ENCODE data around the gene GTPBP4. TPM values are rescaled to one million over a fixed set of nuclear protein-coding genes. Genes with fewer than 3 reads are reported as not detected.

The GTPBP4 gene
- total and polyA plus RNA-seq, 9 donors, result 17.9 to 44.7 (median 30.5) TPM

- Histone ChIP-seq H3K36me3 (no peaks in the 10 kb centered on the region), H3K4me3 (no peak overlapping the region), H3K27ac (no peak overlapping the region), H3K9me3 (no peaks in the 10 kb centered on the region), H3K4me1 (ENCODE audit: insufficient read depth) (peaks cover 11% of the 10 kb centered on the region), H3K27me3 (no peaks in the 10 kb centered on the region)
- intact Hi-C loops (cut with DNase I), result loop anchor here in 2 of 4 donors (10.0 kb wide), 2 partner anchors 120 to 370 kb away; partner anchors contain the start of genes DIP2C (in 1 of the 2) and LARP4B (in 1 of the 2)
- DNase-seq, result no peak
- no peak for TF ChIP-seq POLR2A (IDR thresholded peaks at IDR 0.05)
- no peak for TF ChIP-seq CTCF (IDR thresholded peaks at IDR 0.05)
- TF ChIP-seq EP300 (IDR thresholded peaks at IDR 0.05), result no peak
- WGBS, 3 donors, result 66 to 75% (median 70%) methylated on average over 6 of the region's 6 CpGs
Measured at GRCh38 chr10:1054684-1055083, 66.5 kb downstream of the GTPBP4 start.

- WGBS, 3 donors, result 0 to 1% (median 0%) methylated on average over 49 to 86 of the region's 87 CpGs
- Histone ChIP-seq H3K4me3 (peak within 1 kb of the TSS; percentile 69), H3K27me3 (no peaks in the 10 kb centered on the region), H3K36me3 (no peaks in the 10 kb centered on the region), H3K4me1 (ENCODE audit: insufficient read depth) (peaks cover 9% of the 10 kb centered on the region), H3K27ac (peak within 1 kb of the TSS; percentile 92 to 93), H3K9me3 (no peaks in the 10 kb centered on the region)
- TF ChIP-seq POLR2A (IDR thresholded peaks at IDR 0.05), result peak; percentile 66
- TF ChIP-seq EP300 (IDR thresholded peaks at IDR 0.05), result no peak
- DNase-seq, result peak; percentile 83 to 93 (median 89)
- intact Hi-C loops (cut with DNase I), result loop anchor here in 2 of 4 donors (10.0 kb wide), 2 partner anchors 122 to 372 kb away; partner anchors contain the start of genes DIP2C (in 1 of the 2) and LARP4B (in 1 of the 2)
Measured at GRCh38 chr10:1056326-1057105, 68.3 kb downstream of the GTPBP4 start, which contains the start of gene WDR37. WDR37 (plus strand) TSS chr10:1056385; CDS start chr10:1072156, 15,771 bp downstream.

- H3K27me3 ChIP-seq, result no peaks in the 10 kb centered on the region
- H3K9me3 ChIP-seq, result no peaks in the 10 kb centered on the region
- peak overlapping the region in 1 of 2 donors; percentile 92 for H3K27ac ChIP-seq
- no peak for DNase-seq
- TF ChIP-seq EP300 (IDR thresholded peaks at IDR 0.05) (no peak), CTCF (IDR thresholded peaks at IDR 0.05) (no peak), POLR2A (IDR thresholded peaks at IDR 0.05) (no peak)
- H3K4me1 ChIP-seq (ENCODE audit: insufficient read depth), result peaks cover 7% of the 10 kb centered on the region
- intact Hi-C loops (cut with DNase I), result loop anchor here in 2 of 4 donors (10.0 kb wide), 2 partner anchors 122 to 372 kb away; partner anchors contain the start of genes DIP2C (in 1 of the 2) and LARP4B (in 1 of the 2)
- WGBS, 3 donors, result 0 to 2% (median 1%) methylated on average over 25 to 26 of the region's 26 CpGs
- H3K4me3 ChIP-seq, result peak overlapping the region; percentile 69
- H3K36me3 ChIP-seq, result no peaks in the 10 kb centered on the region
Measured at GRCh38 chr10:1057106-1057657, 68.9 kb downstream of the GTPBP4 start.

- DNase-seq, result no peak
- 49 to 65% (median 52%) methylated on average over 7 of the region's 7 CpGs for WGBS, 3 donors
- Histone ChIP-seq H3K36me3 (no peaks in the 10 kb centered on the region), H3K27ac (no peak overlapping the region), H3K4me1 (ENCODE audit: insufficient read depth) (peaks cover 7% of the 10 kb centered on the region), H3K27me3 (no peaks in the 10 kb centered on the region), H3K9me3 (no peaks in the 10 kb centered on the region), H3K4me3 (no peak overlapping the region)
- intact Hi-C loops (cut with DNase I), result loop anchor here in 2 of 4 donors (10.0 kb wide), 2 partner anchors 123 to 373 kb away; partner anchors contain the start of genes DIP2C (in 1 of the 2) and LARP4B (in 1 of the 2)
- no peak for TF ChIP-seq EP300 (IDR thresholded peaks at IDR 0.05)
Measured at GRCh38 chr10:1058017-1058416, 69.8 kb downstream of the GTPBP4 start.

GRCh38 chr10:1059902-1060301, 71.7 kb downstream of the GTPBP4 start:
- intact Hi-C loops (cut with DNase I), result loop anchor here in 2 of 4 donors (10.0 kb wide), 2 partner anchors 125 to 375 kb away; partner anchors contain the start of genes DIP2C (in 1 of the 2) and LARP4B (in 1 of the 2)
- no peaks in the 10 kb centered on the region for H3K36me3 ChIP-seq
- no peaks in the 10 kb centered on the region for H3K27me3 ChIP-seq
- no peaks in the 10 kb centered on the region for H3K9me3 ChIP-seq
- WGBS, 3 donors, result 94 to 95% (median 95%) methylated on average over 8 of the region's 8 CpGs
- H3K27ac ChIP-seq, result no peak overlapping the region
- H3K4me1 ChIP-seq (ENCODE audit: insufficient read depth), result peaks cover 5% of the 10 kb centered on the region
- DNase-seq, result no peak
- TF ChIP-seq EP300 (IDR thresholded peaks at IDR 0.05) (no peak), CTCF (IDR thresholded peaks at IDR 0.05) (no peak), POLR2A (IDR thresholded peaks at IDR 0.05) (no peak)
- no peak overlapping the region for H3K4me3 ChIP-seq
